Measurements from ENCODE around the gene FTO. TPM values are rescaled to one million over a fixed set of nuclear protein-coding genes. Genes with fewer than 3 reads are reported as not detected.

The FTO gene
- total RNA-seq, 2 experiments from 2014 or later = 48.6 to 53.2 TPM

GRCh38 chr16:53704445-53704813, 473 bp downstream of the FTO start:
- ChIA-PET CTCF (interaction anchor here (0.8 to 1.5 kb wide), 2 partner anchors 39 to 40 kb away, joined by 3 to 4 read pairs; no protein-coding TSS in a partner anchor), POLR2A (interaction anchor here (0.9 kb wide), 1 partner anchor 20 kb away, joined by 4 read pairs; no protein-coding TSS in a partner anchor)
- ATAC-seq (no peak), DNase-seq (no peak)
- intact Hi-C loops (cut with micrococcal nuclease) = no loop called here
- Mint-ChIP-seq H3K27ac (peak overlapping the region; percentile 93), H3K4me1 (ENCODE audit: low read depth) (peaks cover 36% of the 10 kb centered on the region), H3K27me3 (no peaks in the 10 kb centered on the region), H3K36me3 (ENCODE audit: low read depth) (peaks cover 14% of the 10 kb centered on the region), H3K4me3 (peak overlapping the region; percentile 95), H3K9me3 (no peaks in the 10 kb centered on the region)
- TF ChIP-seq CTCF (IDR thresholded peaks at IDR 0.05) = no peak

GRCh38 chr16:53707671-53708070, 3.7 kb downstream of the FTO start:
- H3K4me1 Mint-ChIP-seq (ENCODE audit: low read depth) = peaks cover 44% of the 10 kb centered on the region
- no peaks in the 10 kb centered on the region for H3K27me3 Mint-ChIP-seq
- H3K27ac Mint-ChIP-seq = no peak overlapping the region
- no peak for ATAC-seq
- POLR2A ChIA-PET = no interaction called here
- H3K36me3 Mint-ChIP-seq (ENCODE audit: low read depth) = peaks cover 20% of the 10 kb centered on the region
- no peak overlapping the region for H3K4me3 Mint-ChIP-seq
- no peaks in the 10 kb centered on the region for H3K9me3 Mint-ChIP-seq
- TF ChIP-seq CTCF (IDR thresholded peaks at IDR 0.05) = no peak
- DNase-seq = no peak
- CTCF ChIA-PET = no interaction called here
- intact Hi-C loops (cut with micrococcal nuclease) = no loop called here

- no peak for ATAC-seq
Observed at GRCh38 chr16:53708490-53708889, 4.5 kb downstream of the FTO start.

GRCh38 chr16:53711390-53711789, 7.4 kb downstream of the FTO start:
- ATAC-seq (no peak), DNase-seq (no peak)
- ChIA-PET POLR2A (no interaction called here), CTCF (no interaction called here)
- Mint-ChIP-seq H3K27ac (no peak overlapping the region), H3K36me3 (ENCODE audit: low read depth) (peaks cover 20% of the 10 kb centered on the region), H3K27me3 (no peaks in the 10 kb centered on the region), H3K4me1 (ENCODE audit: low read depth) (peaks cover 46% of the 10 kb centered on the region), H3K4me3 (no peak overlapping the region), H3K9me3 (no peaks in the 10 kb centered on the region)
- intact Hi-C loops (cut with micrococcal nuclease) = no loop called here
- no peak for TF ChIP-seq CTCF (IDR thresholded peaks at IDR 0.05)

More at GRCh38 chr16:53708490-53708889, 4.5 kb downstream of the FTO start:
- peaks cover 47% of the 10 kb centered on the region for H3K4me1 Mint-ChIP-seq (ENCODE audit: low read depth)
- no peak for DNase-seq
- TF ChIP-seq CTCF (IDR thresholded peaks at IDR 0.05) = no peak
- no peaks in the 10 kb centered on the region for H3K27me3 Mint-ChIP-seq
- H3K36me3 Mint-ChIP-seq (ENCODE audit: low read depth) = peaks cover 22% of the 10 kb centered on the region
- H3K4me3 Mint-ChIP-seq = no peak overlapping the region
- POLR2A ChIA-PET = no interaction called here
- intact Hi-C loops (cut with micrococcal nuclease) = no loop called here
- no peaks in the 10 kb centered on the region for H3K9me3 Mint-ChIP-seq
- H3K27ac Mint-ChIP-seq = no peak overlapping the region
- CTCF ChIA-PET = interaction anchor here (1.4 kb wide), 1 partner anchor 35 kb away, joined by 3 read pairs; no protein-coding TSS in a partner anchor

- ATAC-seq = no peak
- H3K27ac Mint-ChIP-seq = no peak overlapping the region
- intact Hi-C loops (cut with micrococcal nuclease) = no loop called here
- peaks cover 41% of the 10 kb centered on the region for H3K4me1 Mint-ChIP-seq (ENCODE audit: low read depth)
- no peak overlapping the region for H3K4me3 Mint-ChIP-seq
- no peaks in the 10 kb centered on the region for H3K27me3 Mint-ChIP-seq
- no peaks in the 10 kb centered on the region for H3K9me3 Mint-ChIP-seq
- peaks cover 16% of the 10 kb centered on the region for H3K36me3 Mint-ChIP-seq (ENCODE audit: low read depth)
- DNase-seq = no peak
- ChIA-PET CTCF (interaction anchor here (1.2 kb wide), 1 partner anchor 30 kb away, joined by 4 read pairs; no protein-coding TSS in a partner anchor), POLR2A (no interaction called here)
- no peak for TF ChIP-seq CTCF (IDR thresholded peaks at IDR 0.05)
Observed at GRCh38 chr16:53712065-53712464, 8.1 kb downstream of the FTO start.

Measured in activated CD8-positive, alpha-beta T cell treated with anti-CD3 and anti-CD28 coated beads for 36 hours (primary cell).